Measurements from ENCODE around the gene GSTO2.

The GSTO2 gene

GRCh38 chr10:104309980-104310978, 41.3 kb downstream of the GSTO2 start:
- CTCF ChIA-PET: interaction anchor here (0.6 to 2.4 kb wide), 6 partner anchors 12 to 422 kb away, joined by 3 to 8 read pairs (median 5); partner anchors contain the start of gene ITPRIP
- TF ChIP-seq ZNF596 (tag by site-specific recombination; IDR thresholded peaks at IDR 0.05): no peak
- peak; percentile 44 for TF ChIP-seq ZNF600 (tag by site-specific recombination; IDR thresholded peaks at IDR 0.05)
- Histone ChIP-seq H3K9me3 (ENCODE audit: control insufficient read depth, insufficient read depth, low read depth, low read length) (no peaks in the 10 kb centered on the region), H3K27ac (ENCODE audit: extremely low read depth, low read depth, low read length) (no peak overlapping the region), H3K36me3 (ENCODE audit: control insufficient read depth in 2 of 2, insufficient read depth in 1 of 2, low read length in 2 of 2) (peaks cover 0 to 39% of the 10 kb centered on the region in 2 experiments; a peak in 1 of 3 replicates), H3K4me3 (ENCODE audit: low read depth, low read length) (no peak overlapping the region), H3K4me1 (ENCODE audit: control insufficient read depth, insufficient read depth, low read length) (no peaks in the 10 kb centered on the region)
- POLR2A ChIA-PET: no interaction called here

DNA sequence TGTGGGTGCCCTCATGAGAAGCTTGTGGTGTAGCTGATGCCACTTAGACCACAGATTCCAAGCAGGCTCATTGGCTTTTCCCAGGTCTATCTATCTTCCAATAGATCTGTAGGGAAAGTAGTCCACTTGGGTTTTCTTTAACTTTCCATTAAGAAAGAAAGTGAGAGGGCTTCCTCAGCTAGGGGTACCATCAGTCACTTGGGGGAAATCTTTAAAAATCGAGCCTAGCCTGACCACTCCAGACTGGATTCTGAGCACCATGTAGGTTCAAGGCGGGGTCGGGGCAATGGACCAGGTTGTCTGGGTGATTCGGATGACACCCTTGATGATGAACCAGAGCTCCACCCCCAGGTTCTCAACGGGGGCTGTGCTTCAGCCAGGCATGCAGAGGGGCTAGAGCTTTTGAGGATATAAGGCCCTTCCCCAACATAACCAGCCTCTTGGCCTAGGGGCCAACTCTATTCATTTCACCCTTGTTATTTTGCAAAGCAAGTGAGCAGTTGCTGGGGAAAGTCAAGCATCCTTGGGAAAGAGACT, 42.3 kb downstream of the GSTO2 start:
- H3K9me3 ChIP-seq (ENCODE audit: control insufficient read depth, insufficient read depth, low read depth, low read length): no peaks in the 10 kb centered on the region
- ChIA-PET CTCF (interaction anchor here (0.8 to 5.5 kb wide), 6 partner anchors 13 to 39 kb away, joined by 4 to 34 read pairs (median 5); partner anchors contain the start of gene ITPRIP), POLR2A (interaction anchor here (0.9 kb wide), 1 partner anchor 27 kb away, joined by 3 read pairs; the partner anchor contains the start of gene ITPRIP)
- no peak overlapping the region for H3K4me3 ChIP-seq (ENCODE audit: low read depth, low read length)
- TF ChIP-seq ZNF658 (tag by site-specific recombination; IDR thresholded peaks at IDR 0.05) (no peak), PRDM1 (tag by site-specific recombination; IDR thresholded peaks at IDR 0.05) (peak; percentile 75), ZBTB17 (tag by site-specific recombination; IDR thresholded peaks at IDR 0.05) (no peak)
- H3K4me1 ChIP-seq (ENCODE audit: control insufficient read depth, insufficient read depth, low read length): no peaks in the 10 kb centered on the region
- H3K36me3 ChIP-seq (ENCODE audit: control insufficient read depth in 2 of 2, insufficient read depth in 1 of 2, low read length in 2 of 2): peaks cover 0 to 47% of the 10 kb centered on the region in 2 experiments; a peak in 1 of 3 replicates
- no peak overlapping the region for H3K27ac ChIP-seq (ENCODE audit: extremely low read depth, low read depth, low read length)

DNA sequence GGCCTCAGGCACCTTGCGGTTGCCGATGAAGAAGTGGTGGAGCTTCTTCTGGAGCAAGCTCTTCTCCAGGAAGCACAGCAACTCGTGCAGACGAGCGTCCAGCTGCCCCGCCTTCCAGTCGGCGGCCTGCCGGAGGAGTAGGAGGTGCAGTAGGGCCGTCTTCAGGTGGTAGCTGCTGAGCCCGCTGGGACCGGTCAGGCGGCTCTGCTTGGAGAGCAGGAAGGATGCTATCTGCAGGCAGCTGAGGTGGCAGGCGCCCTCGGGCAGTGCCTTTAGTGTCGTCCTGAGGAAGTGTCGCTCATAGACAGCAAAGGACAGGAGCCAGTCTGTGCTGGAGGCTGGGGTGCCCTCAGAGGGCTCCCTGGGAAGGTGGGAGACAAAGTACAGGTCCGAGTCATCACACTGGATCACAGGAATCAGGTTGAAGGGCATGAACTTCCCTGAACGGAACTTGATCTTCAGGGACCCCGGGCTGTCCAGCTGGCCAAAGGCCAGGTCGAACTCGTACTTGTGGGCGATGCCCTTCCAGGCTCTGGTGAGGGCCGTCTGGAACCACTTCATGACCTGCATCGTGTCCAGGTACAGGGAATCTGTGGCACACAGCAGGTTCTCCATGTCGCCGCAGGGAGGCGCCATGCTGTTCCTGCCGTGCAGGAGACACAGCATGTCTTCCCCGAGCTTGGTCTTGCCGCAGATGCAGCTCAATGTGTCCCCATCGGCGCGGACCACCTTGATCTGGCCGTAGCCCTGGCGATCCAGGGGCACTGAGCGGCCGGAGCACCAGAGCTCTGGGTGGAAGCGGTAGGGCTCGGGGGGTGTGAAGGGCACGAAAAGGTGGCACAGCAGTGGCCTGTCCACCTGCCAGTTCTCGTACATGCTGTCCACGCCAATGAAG, 45.9 kb downstream of the GSTO2 start:
- H3K4me1 ChIP-seq (ENCODE audit: control insufficient read depth, insufficient read depth, low read length): no peaks in the 10 kb centered on the region
- ChIA-PET POLR2A (no interaction called here), CTCF (interaction anchor here (0.6 to 5.5 kb wide), 5 partner anchors 9 to 40 kb away, joined by 3 to 34 read pairs (median 3); no protein-coding TSS in a partner anchor)
- H3K36me3 ChIP-seq (ENCODE audit: control insufficient read depth in 2 of 2, insufficient read depth in 1 of 2, low read length in 2 of 2): peaks cover 0 to 47% of the 10 kb centered on the region in 2 experiments; a peak in 1 of 3 replicates
- H3K27ac ChIP-seq (ENCODE audit: extremely low read depth, low read depth, low read length): no peak overlapping the region
- no peak for TF ChIP-seq ZNF274 (IDR thresholded peaks at IDR 0.05; ENCODE audit: low read length)
- TF ChIP-seq ZNF274 (tag by site-specific recombination; IDR thresholded peaks at IDR 0.05; ENCODE audit: borderline replicate concordance): no peak
- no peak for TF ChIP-seq ATF2 (tag by site-specific recombination; IDR thresholded peaks at IDR 0.05; ENCODE audit: low read depth)
- TF ChIP-seq ZNF394 (tag by site-specific recombination; IDR thresholded peaks at IDR 0.05; ENCODE audit: borderline replicate concordance): no peak
- TF ChIP-seq WT1 (tag by site-specific recombination; IDR thresholded peaks at IDR 0.05): no peak
- TF ChIP-seq, protein P1, sequence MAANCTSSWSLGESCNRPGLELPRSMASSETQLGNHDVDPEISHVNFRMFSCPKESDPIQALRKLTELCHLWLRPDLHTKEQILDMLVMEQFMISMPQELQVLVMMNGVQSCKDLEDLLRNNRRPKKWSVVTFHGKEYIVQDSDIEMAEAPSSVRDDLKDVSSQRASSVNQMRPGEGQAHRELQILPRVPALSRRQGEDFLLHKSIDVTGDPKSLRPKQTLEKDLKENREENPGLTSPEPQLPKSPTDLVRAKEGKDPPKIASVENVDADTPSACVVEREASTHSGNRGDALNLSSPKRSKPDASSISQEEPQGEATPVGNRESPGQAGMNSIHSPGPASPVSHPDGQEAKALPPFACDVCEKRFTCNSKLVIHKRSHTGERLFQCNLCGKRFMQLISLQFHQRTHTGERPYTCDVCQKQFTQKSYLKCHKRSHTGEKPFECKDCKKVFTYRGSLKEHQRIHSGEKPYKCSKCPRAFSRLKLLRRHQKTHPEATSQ (tag by site-specific recombination; IDR thresholded peaks at IDR 0.05): no peak
- TF ChIP-seq, protein P2, sequence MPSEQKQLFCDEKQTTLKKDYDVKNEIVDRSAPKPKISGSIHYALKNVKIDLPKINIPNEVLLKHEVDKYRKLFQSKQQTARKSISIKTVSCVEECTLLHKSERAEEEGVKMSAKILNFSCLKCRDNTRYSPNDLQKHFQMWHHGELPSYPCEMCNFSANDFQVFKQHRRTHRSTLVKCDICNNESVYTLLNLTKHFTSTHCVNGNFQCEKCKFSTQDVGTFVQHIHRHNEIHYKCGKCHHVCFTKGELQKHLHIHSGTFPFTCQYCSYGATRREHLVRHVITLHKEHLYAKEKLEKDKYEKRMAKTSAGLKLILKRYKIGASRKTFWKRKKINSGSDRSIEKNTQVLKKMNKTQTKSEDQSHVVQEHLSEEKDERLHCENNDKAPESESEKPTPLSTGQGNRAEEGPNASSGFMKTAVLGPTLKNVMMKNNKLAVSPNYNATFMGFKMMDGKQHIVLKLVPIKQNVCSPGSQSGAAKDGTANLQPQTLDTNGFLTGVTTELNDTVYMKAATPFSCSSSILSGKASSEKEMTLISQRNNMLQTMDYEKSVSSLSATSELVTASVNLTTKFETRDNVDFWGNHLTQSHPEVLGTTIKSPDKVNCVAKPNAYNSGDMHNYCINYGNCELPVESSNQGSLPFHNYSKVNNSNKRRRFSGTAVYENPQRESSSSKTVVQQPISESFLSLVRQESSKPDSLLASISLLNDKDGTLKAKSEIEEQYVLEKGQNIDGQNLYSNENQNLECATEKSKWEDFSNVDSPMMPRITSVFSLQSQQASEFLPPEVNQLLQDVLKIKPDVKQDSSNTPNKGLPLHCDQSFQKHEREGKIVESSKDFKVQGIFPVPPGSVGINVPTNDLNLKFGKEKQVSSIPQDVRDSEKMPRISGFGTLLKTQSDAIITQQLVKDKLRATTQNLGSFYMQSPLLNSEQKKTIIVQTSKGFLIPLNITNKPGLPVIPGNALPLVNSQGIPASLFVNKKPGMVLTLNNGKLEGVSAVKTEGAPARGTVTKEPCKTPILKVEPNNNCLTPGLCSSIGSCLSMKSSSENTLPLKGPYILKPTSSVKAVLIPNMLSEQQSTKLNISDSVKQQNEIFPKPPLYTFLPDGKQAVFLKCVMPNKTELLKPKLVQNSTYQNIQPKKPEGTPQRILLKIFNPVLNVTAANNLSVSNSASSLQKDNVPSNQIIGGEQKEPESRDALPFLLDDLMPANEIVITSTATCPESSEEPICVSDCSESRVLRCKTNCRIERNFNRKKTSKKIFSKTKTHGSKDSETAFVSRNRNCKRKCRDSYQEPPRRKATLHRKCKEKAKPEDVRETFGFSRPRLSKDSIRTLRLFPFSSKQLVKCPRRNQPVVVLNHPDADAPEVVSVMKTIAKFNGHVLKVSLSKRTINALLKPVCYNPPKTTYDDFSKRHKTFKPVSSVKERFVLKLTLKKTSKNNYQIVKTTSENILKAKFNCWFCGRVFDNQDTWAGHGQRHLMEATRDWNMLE (tag by site-specific recombination; conservative IDR thresholded peaks at IDR 0.05; ENCODE audit: low read depth): no peak
- H3K4me3 ChIP-seq (ENCODE audit: low read depth, low read length): no peak overlapping the region
- no peaks in the 10 kb centered on the region for H3K9me3 ChIP-seq (ENCODE audit: control insufficient read depth, insufficient read depth, low read depth, low read length)
